T-cell (primary cell): ENCODE data around the gene LCE5A. TPM values are rescaled to one million over a fixed set of nuclear protein-coding genes. Genes with fewer than 3 reads are reported as not detected.

Experiments used
- ATAC-seq, 4 experiments: fragments of 200-7000 bp in 3 of 4; fragments of 150-1000 bp in 1 of 4; cut with Tn5 transposase; replicated peaks in 1 of 4; 1 replicate in 3 of 4; 2 replicates in 1 of 4; pipeline ENCODE4 v1.10.0; 2021; ENCODE audit warnings: moderate library complexity in 3 of 4, mild to moderate bottlenecking in 2 of 4, moderate number of reproducible peaks in 1 of 4
- CTCF ChIA-PET, 2 donors: fragments of 300-600 bp; sonication (Branson Sonifier 250); formaldehyde crosslinking; loops; one replicate each; lab custom pipeline; 2022; ENCODE audit warnings: antibody characterized with exemption in 2 of 2; lab: Charles Lee
- POLR2A ChIA-PET, 2 donors: fragments of 300-600 bp; sonication (Branson Sonifier 250); formaldehyde crosslinking; loops; one replicate each; lab custom pipeline; 2022; ENCODE audit warnings: antibody characterized with exemption in 2 of 2; lab: Charles Lee
- DNase-seq, 35 experiments: peaks; one replicate each; pipeline versions ENCODE4 v3.0.0 to v3.0.0-alpha.2; 2013 to 2023
- H3K27ac ChIP-seq: one replicate; pipeline ENCODE4 v1.5.1; 2013; ENCODE audit warnings: low read length
- H3K27me3 ChIP-seq, 2 experiments: replicated peaks in 1 of 2; 1 replicate in 1 of 2; 2 replicates in 1 of 2; pipeline versions ENCODE4 v1.6.1 to v1.7.0; 2013; ENCODE audit warnings: low read length in 1 of 2, mixed read lengths in 1 of 2; ENCODE audit not compliant: control insufficient read depth in 2 of 2, insufficient read depth in 2 of 2; ENCODE audit errors: extremely low read depth in 1 of 2
- H3K36me3 ChIP-seq, 2 donors: 1 replicate in 1 of 2; 2 replicates in 1 of 2; pipeline versions ENCODE4 v1.6.1 to v1.7.0; 2013; ENCODE audit warnings: low read length in 1 of 2; ENCODE audit not compliant: control insufficient read depth in 2 of 2, insufficient read depth in 1 of 2; ENCODE audit errors: extremely low read depth in 1 of 2
- H3K4me1 ChIP-seq, 2 experiments: 1 replicate in 1 of 2; 2 replicates in 1 of 2; pipeline versions ENCODE4 v1.6.1 to v1.7.0; 2013; ENCODE audit warnings: low read length in 2 of 2, mixed read lengths in 1 of 2; ENCODE audit not compliant: insufficient read depth in 2 of 2, control insufficient read depth in 1 of 2; ENCODE audit errors: extremely low read depth in 1 of 2
- H3K4me3 ChIP-seq, 2 donors: 1 replicate in 1 of 2; 2 replicates in 1 of 2; pipeline versions ENCODE4 v1.5.1 to v1.7.0; 2013; ENCODE audit warnings: mild to moderate bottlenecking in 2 of 2, low read length in 1 of 2, moderate library complexity in 1 of 2; ENCODE audit not compliant: control insufficient read depth in 1 of 2; ENCODE audit errors: extremely low read depth in 1 of 2
- H3K9me3 ChIP-seq: 2 replicates; pipeline ENCODE4 v1.7.0; 2013
- H3K27ac Mint-ChIP-seq, 2 donors: one replicate each; pipeline ENCODE4 v1.8.0; 2020 to 2021; ENCODE audit warnings: mild to moderate bottlenecking in 2 of 2, mixed read lengths in 2 of 2
- H3K27me3 Mint-ChIP-seq, 2 donors: one replicate each; pipeline ENCODE4 v1.8.0; 2021 to 2022; ENCODE audit warnings: mixed read lengths in 2 of 2
- H3K36me3 Mint-ChIP-seq: one replicate; pipeline ENCODE4 v1.8.0; 2021; ENCODE audit warnings: mixed read lengths
- H3K4me1 Mint-ChIP-seq, 3 donors: one replicate each; pipeline ENCODE4 v1.8.0; 2020 to 2022; ENCODE audit warnings: mixed read lengths in 3 of 3, mild to moderate bottlenecking in 1 of 3
- H3K4me3 Mint-ChIP-seq, 3 donors: one replicate each; pipeline ENCODE4 v1.8.0; 2020 to 2022; ENCODE audit warnings: mild to moderate bottlenecking in 3 of 3, mixed read lengths in 3 of 3, moderate library complexity in 3 of 3
- H3K9me3 Mint-ChIP-seq, 3 donors: one replicate each; pipeline ENCODE4 v1.8.0; 2020 to 2022; ENCODE audit warnings: mixed read lengths in 3 of 3
- WGBS: methylation state at CpG from one replicate; pipeline ENCODE4 v1.1.5; 2013; ENCODE audit warnings: missing lambda C conversion rate; ENCODE audit not compliant: insufficient coverage; 5-methylcytosine and 5-hydroxymethylcytosine counted together
- total RNA-seq, 35 experiments: library from RNA in 6 of 35; stranded (reverse) in 6 of 35; fragments of 120-200 nt in 1 of 35; gene quantifications; one replicate each; pipeline versions ENCODE4 v1.2.1 to v1.2.4 and lab custom pipeline; 2013 to 2026

LCE5A gene
- total RNA-seq, 5 donors from 2014 or later (not counting 1 experiment from before 2014, with no cell fraction given): not detected

DNA sequence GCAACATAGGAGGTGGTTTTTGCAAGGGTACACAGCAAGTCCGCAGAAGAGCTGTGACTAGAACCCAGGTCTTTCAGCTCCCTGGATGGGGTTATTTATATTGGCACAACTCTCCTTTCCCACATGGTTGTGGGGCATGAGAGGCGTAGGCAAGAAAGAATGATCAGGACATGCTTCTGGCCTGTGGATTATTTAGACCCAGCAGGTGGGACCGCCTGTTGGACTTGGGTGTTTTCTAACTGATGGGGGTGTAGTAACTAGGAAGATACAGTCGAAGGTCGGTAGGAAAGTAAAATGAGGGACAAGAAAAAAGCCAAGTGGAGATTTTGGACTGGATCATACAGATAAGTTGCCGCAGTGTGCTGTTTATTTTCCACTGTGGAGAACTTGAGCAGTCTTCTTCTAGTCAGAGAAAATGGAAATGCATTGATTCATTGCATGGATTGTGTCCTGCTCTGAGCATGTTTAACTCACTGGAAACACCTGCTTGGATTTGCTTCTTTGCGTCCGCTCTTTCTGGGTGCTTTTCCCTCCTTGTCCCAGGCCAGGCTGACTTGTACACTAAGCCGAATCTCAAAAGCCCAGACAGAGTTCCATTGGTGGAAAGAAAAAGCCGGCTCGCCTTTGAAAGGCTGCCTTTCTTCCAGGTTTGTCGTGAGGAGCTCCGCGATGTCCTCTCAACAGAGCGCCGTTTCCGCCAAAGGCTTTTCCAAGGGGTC lies 4.3 kb downstream of the LCE5A start:
- peaks cover 0 to 4% of the 10 kb centered on the region in 2 experiments for H3K4me1 ChIP-seq
- no peak overlapping the region for H3K27ac ChIP-seq
- no peaks in the 10 kb centered on the region for H3K9me3 ChIP-seq
- no peaks in the 10 kb centered on the region for H3K36me3 Mint-ChIP-seq
- H3K4me1 Mint-ChIP-seq: peaks cover 6 to 7% (median 6%) of the 10 kb centered on the region in 3 donors
- H3K27me3 Mint-ChIP-seq: peaks cover 56 to 69% of the 10 kb centered on the region in 2 donors
- CTCF ChIA-PET: no interaction called here
- POLR2A ChIA-PET: no interaction called here
- H3K36me3 ChIP-seq: no peaks in the 10 kb centered on the region
- no peak overlapping the region for H3K4me3 ChIP-seq
- peak overlapping the region in 1 of 3 donors; percentile 17 for H3K4me3 Mint-ChIP-seq
- H3K27me3 ChIP-seq: peaks cover 21 to 47% of the 10 kb centered on the region in 2 experiments
- ATAC-seq: no peak
- 31% methylated on average over 15 of the region's 17 CpGs for WGBS
- no peaks in the 10 kb centered on the region for H3K9me3 Mint-ChIP-seq
- DNase-seq: no peak
- peak overlapping the region in 1 of 2 donors; percentile 42 for H3K27ac Mint-ChIP-seq

DNA sequence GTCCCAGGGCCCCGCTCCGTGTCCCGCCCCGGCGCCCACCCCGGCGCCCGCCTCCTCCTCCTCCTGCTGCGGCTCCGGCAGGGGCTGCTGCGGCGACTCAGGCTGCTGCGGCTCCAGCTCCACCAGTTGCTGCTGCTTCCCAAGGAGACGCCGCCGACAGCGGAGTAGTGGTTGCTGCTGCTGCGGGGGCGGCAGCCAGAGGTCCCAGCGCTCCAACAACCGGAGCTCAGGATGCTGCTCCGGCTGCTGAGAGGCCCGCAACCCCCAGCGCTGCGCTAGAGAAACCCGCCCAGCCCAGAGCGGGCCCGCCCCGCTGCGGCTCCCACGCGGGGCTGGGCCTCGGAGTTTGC lies 4.8 kb downstream of the LCE5A start:
- H3K9me3 ChIP-seq: no peaks in the 10 kb centered on the region
- H3K4me1 ChIP-seq: peaks cover 0 to 4% of the 10 kb centered on the region in 2 experiments
- Mint-ChIP-seq H3K9me3 (no peaks in the 10 kb centered on the region), H3K36me3 (no peaks in the 10 kb centered on the region), H3K4me1 (peaks cover 6 to 7% (median 6%) of the 10 kb centered on the region in 3 donors), H3K27ac (no peak overlapping the region), H3K27me3 (peaks cover 51 to 64% of the 10 kb centered on the region in 2 donors), H3K4me3 (no peak overlapping the region)
- no peak overlapping the region for H3K4me3 ChIP-seq
- POLR2A ChIA-PET: no interaction called here
- DNase-seq (no peak), ATAC-seq (no peak)
- WGBS: 4% methylated on average over 23 of the region's 33 CpGs
- CTCF ChIA-PET: no interaction called here
- H3K27me3 ChIP-seq: peaks cover 19 to 46% of the 10 kb centered on the region in 2 experiments
- no peak overlapping the region for H3K27ac ChIP-seq
- no peaks in the 10 kb centered on the region for H3K36me3 ChIP-seq

DNA sequence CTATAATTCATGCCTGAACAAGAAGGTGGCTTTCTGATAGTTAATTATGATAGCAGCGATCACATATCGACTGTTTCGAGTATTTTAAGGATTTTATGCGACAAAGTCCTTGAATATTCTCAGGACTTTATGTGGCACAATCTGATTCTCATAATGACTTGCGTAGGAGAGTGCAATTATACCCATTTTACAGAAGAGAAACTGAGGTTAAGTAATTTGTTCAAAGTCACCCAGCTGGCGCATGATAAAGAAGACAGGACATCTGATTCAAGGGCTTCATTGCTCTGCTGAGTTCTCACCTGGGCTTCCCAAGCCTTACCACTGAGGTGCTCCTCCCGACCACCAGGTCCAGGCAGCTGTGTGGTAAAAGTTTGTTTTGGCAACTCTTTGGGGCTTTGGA lies 5.5 kb downstream of the LCE5A start:
- Mint-ChIP-seq H3K27ac (no peak overlapping the region), H3K36me3 (no peaks in the 10 kb centered on the region), H3K27me3 (peaks cover 45 to 57% of the 10 kb centered on the region in 2 donors), H3K4me1 (peaks cover 6 to 7% (median 6%) of the 10 kb centered on the region in 3 donors), H3K4me3 (no peak overlapping the region), H3K9me3 (no peaks in the 10 kb centered on the region)
- Histone ChIP-seq H3K4me1 (peaks cover 0 to 4% of the 10 kb centered on the region in 2 experiments), H3K27ac (no peak overlapping the region), H3K27me3 (peaks cover 20 to 42% of the 10 kb centered on the region in 2 experiments), H3K9me3 (no peaks in the 10 kb centered on the region), H3K4me3 (no peak overlapping the region), H3K36me3 (no peaks in the 10 kb centered on the region)
- ChIA-PET CTCF (no interaction called here), POLR2A (no interaction called here)
- 90% methylated on average over 2 of the region's 7 CpGs for WGBS
- no peak for ATAC-seq
- no peak for DNase-seq

DNA sequence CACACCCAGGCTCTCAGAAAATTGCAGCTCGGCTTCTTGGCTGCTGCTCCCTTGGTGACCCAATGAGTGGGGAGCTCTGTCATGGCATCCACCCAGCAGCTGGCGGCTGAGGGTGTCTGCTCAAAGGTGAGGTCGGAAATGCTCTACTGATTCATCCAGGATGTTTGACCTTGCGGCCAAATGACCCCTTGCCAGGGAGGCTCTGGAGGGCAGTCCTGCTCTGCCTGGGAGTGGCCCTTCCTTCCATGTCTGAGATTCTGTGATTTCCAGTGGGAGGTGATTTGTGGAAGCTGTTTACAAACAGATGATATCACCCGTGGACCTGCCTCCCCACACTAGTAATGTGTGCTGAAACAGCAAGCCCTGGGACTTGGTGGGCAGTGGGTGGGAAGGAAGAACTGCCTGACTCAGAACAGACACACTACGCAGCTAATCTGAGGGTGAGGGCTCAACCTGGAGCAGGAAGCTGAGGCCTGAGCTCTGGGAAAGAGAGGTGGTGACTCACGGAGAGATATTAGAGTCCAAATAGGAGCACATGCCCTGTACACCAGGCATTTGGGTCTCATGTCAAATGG lies 6.7 kb downstream of the LCE5A start:
- no peaks in the 10 kb centered on the region for H3K36me3 ChIP-seq
- Mint-ChIP-seq H3K27ac (no peak overlapping the region), H3K36me3 (no peaks in the 10 kb centered on the region), H3K4me1 (peaks cover 6 to 7% (median 6%) of the 10 kb centered on the region in 3 donors), H3K9me3 (no peaks in the 10 kb centered on the region), H3K27me3 (peaks cover 39 to 48% of the 10 kb centered on the region in 2 donors), H3K4me3 (no peak overlapping the region)
- H3K9me3 ChIP-seq: no peaks in the 10 kb centered on the region
- H3K27ac ChIP-seq: no peak overlapping the region
- H3K4me1 ChIP-seq: peaks cover 0 to 4% of the 10 kb centered on the region in 2 experiments
- 83% methylated on average over 6 of the region's 7 CpGs for WGBS
- ATAC-seq (no peak), DNase-seq (no peak)
- H3K27me3 ChIP-seq: peaks cover 20 to 37% of the 10 kb centered on the region in 2 experiments
- CTCF ChIA-PET: no interaction called here
- POLR2A ChIA-PET: no interaction called here
- H3K4me3 ChIP-seq: no peak overlapping the region

DNA sequence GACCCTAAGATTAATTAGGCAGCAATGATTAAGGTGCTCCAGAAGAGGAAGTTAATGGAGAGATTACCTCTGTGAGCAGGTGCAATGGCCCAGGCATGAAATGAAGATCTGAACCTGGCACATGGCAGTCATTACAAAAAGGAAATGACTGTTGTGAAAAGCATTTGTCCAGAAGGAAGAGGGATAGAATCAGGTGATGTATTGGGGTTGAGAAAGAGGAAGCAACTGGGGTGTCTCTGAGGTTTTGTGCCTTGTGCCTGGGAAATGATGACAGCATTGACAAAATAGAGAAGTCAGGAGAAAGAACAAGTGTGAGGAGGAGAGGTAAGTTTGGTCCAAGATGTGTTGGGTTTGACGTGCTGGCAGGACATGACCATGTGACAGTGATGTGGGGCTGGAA lies 9.2 kb downstream of the LCE5A start:
- POLR2A ChIA-PET: no interaction called here
- DNase-seq (no peak), ATAC-seq (no peak)
- Histone ChIP-seq H3K36me3 (no peaks in the 10 kb centered on the region), H3K27me3 (peaks cover 18 to 24% of the 10 kb centered on the region in 2 experiments), H3K27ac (no peak overlapping the region), H3K4me1 (peaks cover 0 to 4% of the 10 kb centered on the region in 2 experiments), H3K9me3 (no peaks in the 10 kb centered on the region), H3K4me3 (no peak overlapping the region)
- CTCF ChIA-PET: no interaction called here
- no peak overlapping the region for H3K4me3 Mint-ChIP-seq
- H3K27ac Mint-ChIP-seq: no peak overlapping the region
- H3K9me3 Mint-ChIP-seq: no peaks in the 10 kb centered on the region
- H3K27me3 Mint-ChIP-seq: peaks cover 22 to 31% of the 10 kb centered on the region in 2 donors
- peaks cover 1 to 5% (median 2%) of the 10 kb centered on the region in 3 donors for H3K4me1 Mint-ChIP-seq
- H3K36me3 Mint-ChIP-seq: no peaks in the 10 kb centered on the region
- no CpG with 5 or more reads among the region's 1 CpG for WGBS

DNA sequence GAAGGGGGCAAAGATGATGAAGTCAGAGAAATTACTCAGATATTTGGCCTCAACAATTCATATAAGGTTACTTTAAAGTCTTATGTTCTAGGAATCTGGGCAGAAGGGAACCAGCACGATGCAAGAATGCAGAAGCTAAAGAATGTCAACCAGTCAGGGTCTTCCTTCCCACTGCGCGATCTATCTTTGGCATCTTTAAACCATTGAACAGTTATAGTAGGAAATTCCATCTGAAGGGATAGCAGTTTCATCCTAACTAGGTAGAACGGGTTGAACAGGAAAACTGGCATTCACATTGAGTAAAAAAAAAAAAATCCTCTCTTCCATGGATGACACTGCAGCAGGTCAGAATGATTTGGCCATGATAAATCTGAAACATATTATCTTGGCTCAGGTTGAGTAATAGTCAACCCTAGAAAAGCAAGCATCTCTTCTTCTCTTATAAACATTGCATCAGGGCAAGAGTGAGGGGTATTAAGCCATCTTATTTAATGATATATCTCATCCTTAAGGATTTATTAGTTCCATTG lies 10.0 kb downstream of the LCE5A start:
- CTCF ChIA-PET: no interaction called here

More for the DNA sequence above, 10.0 kb downstream of the LCE5A start:
- Mint-ChIP-seq H3K4me1 (peaks cover 0 to 1% (median 0%) of the 10 kb centered on the region in 3 donors), H3K27ac (no peak overlapping the region), H3K4me3 (no peak overlapping the region), H3K9me3 (no peaks in the 10 kb centered on the region), H3K36me3 (no peaks in the 10 kb centered on the region), H3K27me3 (peaks cover 20 to 27% of the 10 kb centered on the region in 2 donors)
- ATAC-seq: no peak
- H3K9me3 ChIP-seq: no peaks in the 10 kb centered on the region
- no peaks in the 10 kb centered on the region for H3K4me1 ChIP-seq
- peaks cover 16 to 19% of the 10 kb centered on the region in 2 experiments for H3K27me3 ChIP-seq
- no peak overlapping the region for H3K4me3 ChIP-seq
- POLR2A ChIA-PET: interaction anchor here in 1 of 2 donors (0.7 kb wide), 1 partner anchor 9 kb away, joined by 3 read pairs; no protein-coding TSS in a partner anchor
- no peak overlapping the region for H3K27ac ChIP-seq
- no peaks in the 10 kb centered on the region for H3K36me3 ChIP-seq
- no peak for DNase-seq
- no CpG with 5 or more reads among the region's 4 CpGs for WGBS
